HG03469 (cell line): ENCODE results near the gene CLTB.

Experiments used
- ATAC-seq: cut with Tn5 transposase; IDR thresholded peaks from one replicate; pipeline ENCODE4 v1.9.1; 2021; ENCODE audit warnings: mild to moderate bottlenecking, moderate library complexity, moderate number of reproducible peaks; ENCODE audit not compliant: unreplicated experiment

CLTB gene

GRCh38 chr5:176405656-176406435 is 10.5 kb downstream of the CLTB start:
- no peak for ATAC-seq

- ATAC-seq = no peak
Observed at GRCh38 chr5:176401281-176402205, 14.8 kb downstream of the CLTB start.

- no peak for ATAC-seq
Observed at GRCh38 chr5:176400382-176401156, 15.8 kb downstream of the CLTB start.

GRCh38 chr5:176397736-176398420 is 18.5 kb downstream of the CLTB start:
- ATAC-seq = no peak

GRCh38 chr5:176396330-176396729 is 20.0 kb downstream of the CLTB start:
- no peak for ATAC-seq

GRCh38 chr5:176394881-176395675 is 21.3 kb downstream of the CLTB start:
- ATAC-seq = no peak

- no peak for ATAC-seq
Observed at GRCh38 chr5:176394096-176394495, 22.2 kb downstream of the CLTB start.

- no peak for ATAC-seq
Observed at GRCh38 chr5:176392526-176392925, 23.8 kb downstream of the CLTB start.

GRCh38 chr5:176391999-176392398 is 24.3 kb downstream of the CLTB start:
- no peak for ATAC-seq

GRCh38 chr5:176391479-176391878 is 24.9 kb downstream of the CLTB start:
- ATAC-seq = no peak

- ATAC-seq = peak; percentile 10
Observed at GRCh38 chr5:176389135-176390123, 26.9 kb downstream of the CLTB start.

GRCh38 chr5:176388444-176389134 is 27.8 kb downstream of the CLTB start, which contains the start of the genes HIGD2A and NOP16:
Gene HIGD2A (plus strand): TSS chr5:176388751. CDS start chr5:176388820, 69 bp downstream.
Gene NOP16 (minus strand): TSS chr5:176388598. CDS start chr5:176388539, 59 bp downstream.
- ATAC-seq = peak; percentile 72

GRCh38 chr5:176388003-176388443 is 28.3 kb downstream of the CLTB start:
- ATAC-seq = no peak

- no peak for ATAC-seq
Observed at GRCh38 chr5:176387384-176387925, 28.9 kb downstream of the CLTB start.

- ATAC-seq = no peak
Observed at GRCh38 chr5:176386491-176386890, 29.8 kb downstream of the CLTB start.

GRCh38 chr5:176384991-176385390 is 31.3 kb downstream of the CLTB start:
- no peak for ATAC-seq

- ATAC-seq = no peak
Observed at GRCh38 chr5:176384366-176384930, 31.9 kb downstream of the CLTB start.
